ENCODE measurements around the gene DAB2. TPM values are rescaled to one million over a fixed set of nuclear protein-coding genes. Genes with fewer than 3 reads are reported as not detected.

Gene DAB2
- total RNA-seq, 2 donors from 2014 or later, result 1.9 to 37.2 TPM

DNA sequence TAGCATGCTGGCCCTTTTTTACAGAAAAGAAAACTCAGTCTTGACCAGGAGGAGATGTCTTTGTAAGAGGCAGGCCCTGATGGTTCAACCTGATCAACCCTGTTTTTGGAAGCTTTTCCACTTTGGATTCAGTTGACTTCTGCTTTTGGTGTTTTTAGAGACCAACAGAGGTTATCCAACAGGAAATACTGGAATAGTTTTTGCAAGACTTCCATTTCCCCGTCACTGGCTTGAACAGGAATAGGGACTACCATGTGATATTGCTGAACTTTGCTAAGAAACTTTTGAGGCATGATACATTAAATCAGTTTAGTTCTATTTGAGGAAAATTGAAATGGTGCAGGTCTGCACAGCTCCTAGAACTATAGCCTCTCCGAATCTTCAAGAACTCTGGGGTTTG, 17.1 kb upstream of the DAB2 start:
- Mint-ChIP-seq H3K27me3 (peaks cover 27% of the 10 kb centered on the region), H3K27ac (no peak overlapping the region), H3K4me3 (no peak overlapping the region), H3K4me1 (peaks cover 2% of the 10 kb centered on the region), H3K36me3 (ENCODE audit: low read depth) (peaks cover 2% of the 10 kb centered on the region)
- no peak for DNase-seq
- H3K9me3 ChIP-seq (ENCODE audit: control insufficient read depth, low read length, poor library complexity, severe bottlenecking), result no peaks in the 10 kb centered on the region
- no peak for ATAC-seq

GRCh38 chr5:39440958-39441624, 16.3 kb upstream of the DAB2 start:
- Mint-ChIP-seq H3K4me1 (peaks cover 2% of the 10 kb centered on the region), H3K27me3 (peaks cover 23% of the 10 kb centered on the region), H3K36me3 (ENCODE audit: low read depth) (peaks cover 2% of the 10 kb centered on the region), H3K4me3 (no peak overlapping the region), H3K27ac (no peak overlapping the region)
- no peak for DNase-seq
- no peaks in the 10 kb centered on the region for H3K9me3 ChIP-seq (ENCODE audit: control insufficient read depth, low read length, poor library complexity, severe bottlenecking)
- no peak for ATAC-seq

DNA sequence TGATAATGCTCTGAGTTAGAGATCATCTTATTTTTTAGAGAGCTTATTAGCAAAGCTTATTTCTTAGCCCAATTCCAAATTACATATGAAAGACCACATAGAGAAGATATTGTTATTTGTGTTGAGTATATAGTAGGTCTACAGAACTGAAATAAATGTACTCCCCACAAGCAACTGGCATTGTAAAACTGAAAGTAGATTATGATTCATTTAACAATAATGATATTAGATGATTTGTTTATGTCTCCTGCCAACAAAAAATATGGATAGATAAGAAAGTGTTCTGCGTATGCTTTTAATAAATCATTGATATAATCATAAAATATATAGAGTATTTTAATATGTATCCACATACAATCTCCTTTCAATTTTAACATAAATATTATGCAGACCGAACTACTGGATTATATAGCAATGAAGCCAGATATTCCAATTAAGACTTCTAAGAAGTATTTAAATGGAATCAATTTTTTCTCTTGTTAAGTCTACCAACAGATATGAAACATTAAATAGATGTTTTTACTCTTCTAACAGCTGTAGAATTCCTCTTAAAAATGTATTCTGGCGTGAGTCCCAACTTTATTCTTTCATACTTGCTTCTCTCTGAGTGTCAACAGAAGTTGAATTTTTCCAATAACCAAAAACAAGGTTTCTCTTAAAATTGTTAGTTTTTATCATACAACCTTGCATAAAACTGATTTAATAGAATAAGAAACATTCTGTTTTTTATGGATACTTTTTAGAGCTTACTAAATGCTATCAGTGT, 15.6 kb upstream of the DAB2 start:
- Mint-ChIP-seq H3K36me3 (ENCODE audit: low read depth) (peaks cover 2% of the 10 kb centered on the region), H3K4me3 (no peak overlapping the region), H3K4me1 (no peaks in the 10 kb centered on the region), H3K27ac (no peak overlapping the region), H3K27me3 (peaks cover 22% of the 10 kb centered on the region)
- ATAC-seq, result no peak
- no peak for DNase-seq
- no peaks in the 10 kb centered on the region for H3K9me3 ChIP-seq (ENCODE audit: control insufficient read depth, low read length, poor library complexity, severe bottlenecking)

DNA sequence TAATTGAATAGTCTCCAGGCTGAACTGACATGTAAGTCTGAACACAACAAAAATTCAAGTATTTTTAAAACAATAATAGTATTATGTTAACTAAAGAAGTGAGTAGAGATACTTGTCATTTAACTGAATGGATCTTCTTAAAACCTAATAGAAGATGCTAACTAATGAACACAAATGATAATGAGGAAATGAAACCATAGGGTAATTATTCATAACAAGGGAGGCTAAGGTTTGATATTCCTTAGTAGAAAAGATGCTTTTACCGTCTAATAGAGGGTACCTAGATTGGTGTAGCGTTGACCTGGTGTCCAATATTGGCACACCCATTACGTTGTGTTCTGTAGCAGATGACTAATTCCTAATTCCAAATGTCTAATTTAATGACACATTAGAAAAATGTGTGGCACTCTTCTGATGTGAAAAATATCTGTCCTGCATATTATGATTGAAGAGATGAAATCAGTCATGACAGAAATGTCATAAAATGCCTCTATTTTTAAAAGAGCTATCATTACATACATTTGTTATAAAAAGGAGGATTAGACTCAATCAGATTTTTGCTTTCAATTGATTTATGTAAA, 14.9 kb upstream of the DAB2 start:
- ATAC-seq, result no peak
- no peaks in the 10 kb centered on the region for H3K9me3 ChIP-seq (ENCODE audit: control insufficient read depth, low read length, poor library complexity, severe bottlenecking)
- Mint-ChIP-seq H3K27ac (no peak overlapping the region), H3K27me3 (peaks cover 22% of the 10 kb centered on the region), H3K4me1 (no peaks in the 10 kb centered on the region), H3K4me3 (no peak overlapping the region), H3K36me3 (ENCODE audit: low read depth) (peaks cover 2% of the 10 kb centered on the region)
- DNase-seq, result no peak

DNA sequence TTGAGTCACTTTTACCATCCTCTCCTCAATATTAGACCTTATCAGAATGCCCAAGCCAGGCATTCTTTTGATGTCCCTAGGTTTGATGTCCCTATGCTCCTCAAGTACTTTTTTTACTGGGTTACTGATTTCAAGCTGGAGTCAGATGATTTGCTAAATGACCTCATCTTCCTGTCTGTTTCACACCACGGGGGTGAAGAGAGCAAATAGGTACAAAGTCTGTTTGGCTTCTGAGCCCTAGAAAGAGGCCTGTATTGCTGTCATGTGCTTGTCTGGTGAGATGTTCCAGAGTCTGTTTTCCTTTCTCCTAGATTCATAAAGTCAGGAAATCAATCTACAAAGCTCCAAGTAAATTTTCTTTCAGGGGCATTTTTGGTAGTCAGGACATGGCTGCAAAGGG, 12.7 kb upstream of the DAB2 start:
- Mint-ChIP-seq H3K36me3 (ENCODE audit: low read depth) (peaks cover under 1% of the 10 kb centered on the region), H3K4me1 (peaks cover 2% of the 10 kb centered on the region), H3K27me3 (peaks cover 32% of the 10 kb centered on the region), H3K27ac (no peak overlapping the region), H3K4me3 (no peak overlapping the region)
- DNase-seq (no peak), ATAC-seq (no peak)
- H3K9me3 ChIP-seq (ENCODE audit: control insufficient read depth, low read length, poor library complexity, severe bottlenecking), result no peaks in the 10 kb centered on the region

GRCh38 chr5:39433848-39434247, 9.1 kb upstream of the DAB2 start:
- H3K27ac Mint-ChIP-seq, result no peak overlapping the region
- no peaks in the 10 kb centered on the region for H3K9me3 ChIP-seq (ENCODE audit: control insufficient read depth, low read length, poor library complexity, severe bottlenecking)
- H3K36me3 Mint-ChIP-seq (ENCODE audit: low read depth), result no peaks in the 10 kb centered on the region
- ATAC-seq, result no peak
- no peak overlapping the region for H3K4me3 Mint-ChIP-seq
- no peak for DNase-seq
- H3K27me3 Mint-ChIP-seq, result peaks cover 40% of the 10 kb centered on the region
- H3K4me1 Mint-ChIP-seq, result peaks cover 3% of the 10 kb centered on the region

- DNase-seq (no peak), ATAC-seq (no peak)
- Mint-ChIP-seq H3K4me3 (no peak overlapping the region), H3K4me1 (peaks cover 3% of the 10 kb centered on the region), H3K27me3 (peaks cover 43% of the 10 kb centered on the region), H3K36me3 (ENCODE audit: low read depth) (no peaks in the 10 kb centered on the region), H3K27ac (no peak overlapping the region)
- H3K9me3 ChIP-seq (ENCODE audit: control insufficient read depth, low read length, poor library complexity, severe bottlenecking), result no peaks in the 10 kb centered on the region
Measured at GRCh38 chr5:39432696-39433530, 8.1 kb upstream of the DAB2 start.

GRCh38 chr5:39430461-39430860, 5.7 kb upstream of the DAB2 start:
- H3K27me3 Mint-ChIP-seq, result peaks cover 58% of the 10 kb centered on the region
- H3K4me3 Mint-ChIP-seq, result no peak overlapping the region
- H3K27ac Mint-ChIP-seq, result no peak overlapping the region
- H3K36me3 Mint-ChIP-seq (ENCODE audit: low read depth), result no peaks in the 10 kb centered on the region
- no peak for DNase-seq
- H3K4me1 Mint-ChIP-seq, result peaks cover 3% of the 10 kb centered on the region
- no peak for ATAC-seq
- no peaks in the 10 kb centered on the region for H3K9me3 ChIP-seq (ENCODE audit: control insufficient read depth, low read length, poor library complexity, severe bottlenecking)

DNA sequence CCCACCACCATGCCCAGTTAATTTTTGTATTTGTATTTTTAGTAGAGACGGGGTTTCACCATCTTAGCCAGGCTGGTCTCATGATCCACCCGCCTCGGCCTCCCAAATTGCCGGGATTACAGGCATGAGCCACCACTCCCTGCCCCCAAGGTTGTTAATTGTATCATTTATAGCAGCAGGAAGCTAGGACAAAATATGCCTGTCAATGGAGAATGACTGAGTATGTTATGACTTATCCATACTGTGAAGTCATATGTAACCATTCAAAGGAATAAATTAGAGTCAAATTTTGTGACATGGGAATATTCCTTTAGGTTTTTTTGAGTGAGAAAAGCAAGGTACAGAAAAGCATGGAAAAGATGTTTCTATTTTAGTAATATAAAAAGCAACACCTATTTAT, 3.9 kb upstream of the DAB2 start:
- peaks cover 8% of the 10 kb centered on the region for H3K4me1 Mint-ChIP-seq
- DNase-seq (no peak), ATAC-seq (no peak)
- no peak overlapping the region for H3K27ac Mint-ChIP-seq
- no peaks in the 10 kb centered on the region for H3K9me3 ChIP-seq (ENCODE audit: control insufficient read depth, low read length, poor library complexity, severe bottlenecking)
- no peaks in the 10 kb centered on the region for H3K36me3 Mint-ChIP-seq (ENCODE audit: low read depth)
- peaks cover 70% of the 10 kb centered on the region for H3K27me3 Mint-ChIP-seq
- H3K4me3 Mint-ChIP-seq, result no peak overlapping the region

- Mint-ChIP-seq H3K4me3 (no peak overlapping the region), H3K36me3 (ENCODE audit: low read depth) (peaks cover 2% of the 10 kb centered on the region), H3K27me3 (peaks cover 72% of the 10 kb centered on the region), H3K27ac (no peak overlapping the region), H3K4me1 (peaks cover 8% of the 10 kb centered on the region)
- ATAC-seq, result no peak
- DNase-seq, result no peak
- no peaks in the 10 kb centered on the region for H3K9me3 ChIP-seq (ENCODE audit: control insufficient read depth, low read length, poor library complexity, severe bottlenecking)
Measured at GRCh38 chr5:39427633-39428032, 2.9 kb upstream of the DAB2 start.

DNA sequence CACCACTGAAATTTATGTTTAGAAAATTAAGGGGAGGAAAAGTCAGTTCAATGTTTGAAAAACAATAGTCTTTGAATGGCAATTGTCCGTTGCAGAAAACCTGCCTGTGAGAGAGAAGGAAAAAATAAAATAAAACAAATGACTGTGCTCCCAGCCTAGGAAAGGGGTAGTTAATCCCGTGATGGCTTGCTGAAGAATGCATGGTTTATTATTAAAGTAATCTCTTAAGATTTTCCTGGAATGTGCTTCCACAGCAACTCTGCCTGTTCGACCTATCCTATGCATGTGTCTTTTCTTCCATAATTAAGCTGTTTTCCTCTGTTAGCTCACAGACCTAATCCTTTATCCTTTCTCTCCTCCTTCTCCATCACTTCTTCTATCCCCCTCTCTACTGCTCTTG, 2.4 kb upstream of the DAB2 start:
- H3K27ac Mint-ChIP-seq, result no peak overlapping the region
- peaks cover 69% of the 10 kb centered on the region for H3K27me3 Mint-ChIP-seq
- H3K4me1 Mint-ChIP-seq, result peaks cover 7% of the 10 kb centered on the region
- DNase-seq, result no peak
- H3K36me3 Mint-ChIP-seq (ENCODE audit: low read depth), result peaks cover 2% of the 10 kb centered on the region
- H3K9me3 ChIP-seq (ENCODE audit: control insufficient read depth, low read length, poor library complexity, severe bottlenecking), result no peaks in the 10 kb centered on the region
- ATAC-seq, result no peak
- no peak overlapping the region for H3K4me3 Mint-ChIP-seq

DNA sequence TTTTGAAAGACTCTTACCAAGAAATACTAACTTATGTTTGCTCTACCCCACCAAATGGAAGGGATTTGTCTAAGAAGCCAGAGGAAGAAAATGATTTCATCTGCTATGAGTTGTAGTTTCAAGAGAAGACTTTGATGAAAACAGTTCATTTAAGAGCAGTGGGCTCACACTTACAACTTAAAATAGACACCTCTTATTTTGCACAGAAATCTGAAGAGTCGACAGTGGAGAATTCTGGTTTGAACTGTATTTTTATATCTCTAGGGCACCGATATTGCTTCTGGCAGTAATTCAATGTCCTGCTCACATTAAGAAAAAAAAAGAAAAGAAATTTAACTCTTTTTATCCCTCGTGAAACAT, 1.9 kb upstream of the DAB2 start:
- peaks cover 69% of the 10 kb centered on the region for H3K27me3 Mint-ChIP-seq
- peaks cover 8% of the 10 kb centered on the region for H3K4me1 Mint-ChIP-seq
- DNase-seq (no peak), ATAC-seq (no peak)
- H3K9me3 ChIP-seq (ENCODE audit: control insufficient read depth, low read length, poor library complexity, severe bottlenecking), result no peaks in the 10 kb centered on the region
- no peak overlapping the region for H3K4me3 Mint-ChIP-seq
- peaks cover 2% of the 10 kb centered on the region for H3K36me3 Mint-ChIP-seq (ENCODE audit: low read depth)
- no peak overlapping the region for H3K27ac Mint-ChIP-seq

DNA sequence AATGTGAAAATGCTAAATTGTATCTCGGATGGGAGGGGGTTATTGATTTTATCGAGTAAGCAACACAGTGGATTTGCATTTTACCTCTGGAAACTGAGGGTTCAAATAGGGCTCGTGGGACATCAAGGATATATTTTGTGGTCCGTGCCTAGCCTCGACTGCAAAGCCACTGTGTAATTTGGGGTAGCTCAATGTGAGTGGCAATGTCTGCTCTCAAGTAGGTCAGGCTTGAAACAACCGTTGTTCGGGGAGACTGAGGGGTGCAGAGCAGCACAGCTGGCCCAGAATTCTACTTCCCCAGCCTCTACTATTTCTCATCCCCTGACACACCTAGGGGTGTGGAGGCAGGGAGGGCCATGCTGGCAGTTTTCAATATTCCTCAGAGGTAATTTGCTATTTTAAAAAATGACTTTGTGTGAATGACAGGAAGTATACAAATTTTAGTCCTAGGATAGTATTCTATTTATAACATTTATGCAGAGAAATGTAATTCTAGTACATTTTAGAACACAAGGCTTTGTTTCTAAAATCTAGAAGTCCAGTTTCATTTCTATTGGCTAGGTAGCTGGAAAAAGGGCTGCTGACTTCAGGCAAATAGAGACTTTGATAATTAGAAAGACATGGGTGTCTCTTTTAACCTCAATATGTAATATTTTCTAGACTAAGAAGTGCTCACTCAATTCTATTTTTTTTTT, 1.4 kb upstream of the DAB2 start:
- Mint-ChIP-seq H3K27me3 (peaks cover 64% of the 10 kb centered on the region), H3K27ac (no peak overlapping the region), H3K4me1 (peaks cover 8% of the 10 kb centered on the region), H3K36me3 (ENCODE audit: low read depth) (peaks cover 2% of the 10 kb centered on the region), H3K4me3 (no peak overlapping the region)
- H3K9me3 ChIP-seq (ENCODE audit: control insufficient read depth, low read length, poor library complexity, severe bottlenecking), result no peaks in the 10 kb centered on the region
- ATAC-seq, result no peak
- DNase-seq, result no peak

Data from T-helper 17 cell (primary cell).